Measurements from ENCODE around the gene DHCR7. TPM values are rescaled to one million over a fixed set of nuclear protein-coding genes. Genes with fewer than 3 reads are reported as not detected.

DHCR7 gene
- total RNA-seq, 3 donors from 2014 or later (not counting 1 experiment from before 2014, with no cell fraction given) = 12.5 to 18.1 (median 15.9) TPM

DNA sequence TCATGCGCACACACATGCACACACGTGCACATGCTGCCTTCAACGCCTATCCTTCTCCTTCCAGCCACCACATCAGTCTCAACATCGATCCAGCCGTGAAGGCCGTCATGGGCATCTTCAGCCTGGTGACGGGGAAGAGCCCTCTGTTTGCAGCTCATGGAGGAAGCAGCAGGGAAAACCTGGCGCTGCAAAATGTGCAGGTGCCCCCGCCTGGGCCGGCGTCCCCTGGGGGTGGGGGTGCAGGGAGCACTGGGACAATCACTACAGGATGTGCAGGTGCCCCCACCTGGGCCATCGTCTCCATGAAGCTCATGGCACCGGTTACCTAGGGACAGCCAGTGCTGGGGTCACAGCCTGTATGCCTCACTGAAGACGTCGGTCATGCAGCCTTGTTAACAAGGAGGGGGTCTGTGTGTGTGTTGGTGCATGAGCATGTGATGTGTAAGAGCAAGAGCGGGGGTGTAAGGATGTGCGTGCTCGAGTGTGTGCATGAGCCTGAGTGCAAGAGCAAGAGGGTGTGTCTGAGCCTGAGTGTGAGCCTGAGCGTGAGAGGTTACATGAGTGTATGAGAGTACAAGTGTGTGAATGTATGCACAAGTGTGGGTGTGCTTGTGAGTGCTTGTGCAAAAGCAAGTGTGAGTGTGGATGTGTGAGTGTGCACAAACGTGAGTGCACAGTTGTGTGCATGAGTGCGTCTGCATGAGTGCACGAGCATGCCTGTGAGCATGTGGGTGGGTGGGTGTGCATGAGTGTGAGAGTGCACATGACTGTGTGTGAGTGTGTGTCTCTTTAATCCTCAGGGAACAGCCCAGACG, 36.3 kb upstream of the DHCR7 start:
- H3K36me3 ChIP-seq (ENCODE audit: control insufficient read depth, insufficient read depth, low read length) = peaks cover 71% of the 10 kb centered on the region
- Mint-ChIP-seq H3K4me3 (no peak overlapping the region), H3K27ac (no peak overlapping the region)

DNA sequence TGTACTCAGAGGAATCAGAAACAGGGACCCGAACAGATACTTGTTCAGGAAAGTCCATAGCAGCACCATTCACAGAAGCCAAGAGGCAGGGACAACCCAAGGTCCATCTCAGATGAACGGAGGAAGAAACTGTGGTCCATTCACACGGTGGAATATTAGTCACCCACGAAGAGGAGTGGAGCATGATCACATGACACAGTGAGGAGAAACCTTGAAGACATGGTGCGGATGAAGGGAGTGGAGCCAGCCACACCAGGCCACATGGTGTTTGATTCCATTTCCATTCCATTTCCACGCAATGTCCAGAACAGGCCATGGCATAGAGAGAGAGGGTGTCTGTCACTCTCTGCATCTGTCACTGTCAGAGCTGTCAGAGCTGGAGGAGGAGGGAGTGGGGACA, 35.5 kb upstream of the DHCR7 start:
- H3K4me3 Mint-ChIP-seq = no peak overlapping the region
- TF ChIP-seq, protein P1, sequence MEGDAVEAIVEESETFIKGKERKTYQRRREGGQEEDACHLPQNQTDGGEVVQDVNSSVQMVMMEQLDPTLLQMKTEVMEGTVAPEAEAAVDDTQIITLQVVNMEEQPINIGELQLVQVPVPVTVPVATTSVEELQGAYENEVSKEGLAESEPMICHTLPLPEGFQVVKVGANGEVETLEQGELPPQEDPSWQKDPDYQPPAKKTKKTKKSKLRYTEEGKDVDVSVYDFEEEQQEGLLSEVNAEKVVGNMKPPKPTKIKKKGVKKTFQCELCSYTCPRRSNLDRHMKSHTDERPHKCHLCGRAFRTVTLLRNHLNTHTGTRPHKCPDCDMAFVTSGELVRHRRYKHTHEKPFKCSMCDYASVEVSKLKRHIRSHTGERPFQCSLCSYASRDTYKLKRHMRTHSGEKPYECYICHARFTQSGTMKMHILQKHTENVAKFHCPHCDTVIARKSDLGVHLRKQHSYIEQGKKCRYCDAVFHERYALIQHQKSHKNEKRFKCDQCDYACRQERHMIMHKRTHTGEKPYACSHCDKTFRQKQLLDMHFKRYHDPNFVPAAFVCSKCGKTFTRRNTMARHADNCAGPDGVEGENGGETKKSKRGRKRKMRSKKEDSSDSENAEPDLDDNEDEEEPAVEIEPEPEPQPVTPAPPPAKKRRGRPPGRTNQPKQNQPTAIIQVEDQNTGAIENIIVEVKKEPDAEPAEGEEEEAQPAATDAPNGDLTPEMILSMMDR (IDR thresholded peaks at IDR 0.05) = no peak
- no peaks in the 10 kb centered on the region for H3K4me1 ChIP-seq (ENCODE audit: control insufficient read depth, insufficient read depth, low read length)
- no peaks in the 10 kb centered on the region for H3K27me3 ChIP-seq (ENCODE audit: control insufficient read depth, insufficient read depth, low read length)
- no peaks in the 10 kb centered on the region for H3K9me3 ChIP-seq (ENCODE audit: control insufficient read depth, insufficient read depth, low read length)
- H3K27ac ChIP-seq (ENCODE audit: low read length) = no peak overlapping the region
- ATAC-seq (no peak), DNase-seq (no peak)
- intact Hi-C loops (cut with micrococcal nuclease) = no loop called here
- no peak overlapping the region for H3K4me3 ChIP-seq (ENCODE audit: low read length)
- no peaks in the 10 kb centered on the region for H3K9me3 Mint-ChIP-seq
- no peaks in the 10 kb centered on the region for H3K27me3 Mint-ChIP-seq (ENCODE audit: low read depth in 2 of 2)
- WGBS (ENCODE audit: insufficient coverage) = 94% methylated on average over 6 of the region's 6 CpGs
- H3K4me1 Mint-ChIP-seq = peaks cover 0 to 14% of the 10 kb centered on the region in 2 donors
- peaks cover 71% of the 10 kb centered on the region for H3K36me3 ChIP-seq (ENCODE audit: control insufficient read depth, insufficient read depth, low read length)
- H3K27ac Mint-ChIP-seq = no peak overlapping the region
- H3K36me3 Mint-ChIP-seq = peaks cover 18% of the 10 kb centered on the region

More for the DNA sequence above, 36.3 kb upstream of the DHCR7 start:
- peaks cover 0 to 14% of the 10 kb centered on the region in 2 donors for H3K4me1 Mint-ChIP-seq
- no peak for DNase-seq
- Histone ChIP-seq H3K27ac (ENCODE audit: low read length) (no peak overlapping the region), H3K9me3 (ENCODE audit: control insufficient read depth, insufficient read depth, low read length) (no peaks in the 10 kb centered on the region), H3K4me3 (ENCODE audit: low read length) (no peak overlapping the region), H3K4me1 (ENCODE audit: control insufficient read depth, insufficient read depth, low read length) (no peaks in the 10 kb centered on the region), H3K27me3 (ENCODE audit: control insufficient read depth, insufficient read depth, low read length) (no peaks in the 10 kb centered on the region)
- intact Hi-C loops (cut with micrococcal nuclease) = no loop called here
- no peaks in the 10 kb centered on the region for H3K27me3 Mint-ChIP-seq (ENCODE audit: low read depth in 2 of 2)
- ATAC-seq = no peak
- 97% methylated on average over 23 of the region's 23 CpGs for WGBS (ENCODE audit: insufficient coverage)
- no peaks in the 10 kb centered on the region for H3K9me3 Mint-ChIP-seq
- TF ChIP-seq, protein P1 (IDR thresholded peaks at IDR 0.05) = no peak
- peaks cover 18% of the 10 kb centered on the region for H3K36me3 Mint-ChIP-seq

DNA sequence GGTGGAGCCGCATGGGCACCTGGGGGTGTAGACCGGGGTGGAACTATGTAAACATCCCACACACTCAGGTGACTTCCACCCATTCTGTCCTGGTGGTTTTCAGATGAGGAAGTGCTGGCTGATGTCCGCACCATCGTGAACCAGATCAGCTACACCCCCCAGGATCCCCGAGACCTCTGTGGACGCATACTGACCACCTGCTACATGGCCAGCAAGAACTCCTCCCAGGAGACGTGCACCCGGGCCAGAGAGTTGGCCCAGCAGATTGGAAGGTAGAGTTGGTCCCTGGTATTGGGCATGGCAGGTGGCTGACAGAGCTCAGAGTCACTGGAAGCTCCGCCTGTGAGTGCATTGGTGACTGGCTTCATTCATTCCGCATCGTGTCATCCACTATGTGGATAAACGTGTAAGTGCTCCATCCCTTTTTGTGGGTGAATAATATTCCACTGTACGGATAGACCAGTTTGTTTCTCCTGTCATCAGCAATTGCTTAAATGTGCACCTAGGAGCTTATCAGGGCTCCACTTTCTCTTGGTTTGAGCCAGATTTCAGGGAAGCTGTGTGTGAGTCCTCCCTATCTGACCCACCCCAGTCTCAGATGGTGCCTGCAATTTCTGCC, 34.7 kb upstream of the DHCR7 start:
- DNase-seq (no peak), ATAC-seq (no peak)
- Mint-ChIP-seq H3K36me3 (peaks cover 18% of the 10 kb centered on the region), H3K9me3 (no peaks in the 10 kb centered on the region), H3K4me3 (no peak overlapping the region), H3K4me1 (peaks cover 0 to 14% of the 10 kb centered on the region in 2 donors), H3K27ac (no peak overlapping the region), H3K27me3 (ENCODE audit: low read depth in 2 of 2) (no peaks in the 10 kb centered on the region)
- Histone ChIP-seq H3K9me3 (ENCODE audit: control insufficient read depth, insufficient read depth, low read length) (no peaks in the 10 kb centered on the region), H3K4me3 (ENCODE audit: low read length) (no peak overlapping the region), H3K36me3 (ENCODE audit: control insufficient read depth, insufficient read depth, low read length) (peaks cover 71% of the 10 kb centered on the region), H3K4me1 (ENCODE audit: control insufficient read depth, insufficient read depth, low read length) (no peaks in the 10 kb centered on the region), H3K27me3 (ENCODE audit: control insufficient read depth, insufficient read depth, low read length) (no peaks in the 10 kb centered on the region), H3K27ac (ENCODE audit: low read length) (no peak overlapping the region)
- intact Hi-C loops (cut with micrococcal nuclease) = no loop called here
- WGBS (ENCODE audit: insufficient coverage) = 99% methylated on average over 13 of the region's 13 CpGs
- TF ChIP-seq, protein P1 (IDR thresholded peaks at IDR 0.05) = no peak
